ENCODE results near the gene THSD8.
"Not testable (repeated sequence)": the region's sequence is repeated elsewhere in the genome, so short reads cannot be mapped to it uniquely, and the experiment has no call there.

The THSD8 gene

GRCh38 chr19:12833418-12833737 lies 31.5 kb downstream of the THSD8 start:
- DNase-seq = no peak

DNA sequence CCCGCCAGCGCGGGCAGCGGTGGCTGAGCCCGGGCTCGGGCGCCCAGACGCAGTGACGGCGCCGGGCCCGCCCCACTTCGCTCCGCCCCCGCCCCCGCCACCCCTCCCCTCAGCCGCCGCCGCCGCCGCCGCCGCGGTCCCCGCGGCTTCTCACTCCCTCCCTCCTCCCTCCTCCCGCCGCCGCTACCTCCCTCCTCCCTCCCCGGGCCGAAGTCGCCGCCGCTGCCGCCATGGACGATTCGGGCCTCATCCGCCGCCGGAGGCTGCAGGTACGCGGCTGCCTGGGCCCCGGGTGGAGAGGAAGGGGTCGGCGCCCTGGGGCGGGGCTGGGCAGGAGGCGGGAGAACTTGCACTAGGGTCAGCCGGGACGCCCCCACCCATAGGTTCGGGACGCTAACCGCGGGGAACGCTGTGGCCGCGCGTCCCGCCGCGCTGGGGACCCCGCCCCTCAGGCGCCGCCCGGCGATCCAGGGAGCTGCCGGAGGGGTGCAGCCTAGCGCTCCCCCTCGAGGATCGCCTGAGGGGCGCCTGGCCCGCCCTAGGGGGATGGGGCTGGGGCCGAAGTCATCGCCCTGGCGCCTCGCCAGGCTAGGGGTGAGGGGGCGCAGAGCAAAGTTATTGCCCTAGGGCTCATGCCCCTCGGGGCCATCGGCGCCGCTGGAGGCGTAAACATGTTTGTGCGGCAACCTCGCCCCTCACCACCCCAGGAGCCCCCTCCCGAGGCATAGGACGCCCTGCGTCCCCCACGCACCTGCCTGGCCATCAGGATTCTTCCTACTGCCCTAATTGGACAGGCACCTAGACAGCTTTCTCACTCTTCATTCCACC lies 32.1 kb downstream of the THSD8 start:
- peak; percentile 61 for DNase-seq

- DNase-seq = no peak
Observed at GRCh38 chr19:12834566-12834943, 32.7 kb downstream of the THSD8 start, which contains the start of gene RTBDN. Gene RTBDN, minus strand, starts transcription at chr19:12834579. Its CDS starts 4,600 bp downstream, at chr19:12829979.

DNA sequence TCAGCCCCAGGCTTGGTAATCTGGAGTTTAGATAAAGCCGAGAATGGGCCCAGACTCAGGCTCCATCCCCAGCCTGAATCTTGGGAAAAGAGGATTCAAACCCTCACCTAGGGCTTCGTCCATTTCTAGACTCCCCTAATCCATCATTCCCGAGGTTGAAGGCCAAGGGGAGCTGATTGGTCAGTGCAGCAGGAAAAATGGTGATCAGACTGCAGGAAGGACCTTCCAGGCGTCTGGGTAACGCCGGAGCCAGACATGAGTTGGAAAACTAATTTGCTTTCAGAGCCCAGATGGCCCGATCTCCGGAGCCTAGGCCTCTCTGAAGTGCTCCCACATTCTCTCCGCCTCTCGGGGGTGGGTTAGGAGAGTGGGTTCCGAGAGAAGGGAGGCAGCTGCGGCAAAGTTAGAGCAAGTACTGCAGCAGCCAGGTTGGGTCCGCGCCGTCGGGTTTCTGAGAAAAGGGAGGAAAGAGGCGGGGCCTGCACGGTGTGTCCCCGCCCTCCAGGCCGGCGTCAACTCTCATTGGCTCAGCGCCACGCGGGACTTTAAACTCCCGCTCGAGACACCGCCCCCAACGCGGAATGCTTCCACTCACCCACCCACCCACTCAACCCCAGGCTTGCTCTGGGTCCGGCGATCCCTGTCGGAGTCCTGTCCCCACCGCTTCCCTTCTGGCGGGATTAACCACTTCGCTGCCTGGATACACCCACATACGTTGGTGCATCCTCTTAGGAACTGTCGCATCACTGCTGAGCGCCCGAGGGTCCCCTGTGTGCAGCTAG lies 33.3 kb downstream of the THSD8 start:
- DNase-seq = peak; percentile 67

GRCh38 chr19:12836529-12836863 lies 34.6 kb downstream of the THSD8 start:
- DNase-seq = no peak

GRCh38 chr19:12837225-12837624 lies 35.4 kb downstream of the THSD8 start:
- no peak for DNase-seq

DNA sequence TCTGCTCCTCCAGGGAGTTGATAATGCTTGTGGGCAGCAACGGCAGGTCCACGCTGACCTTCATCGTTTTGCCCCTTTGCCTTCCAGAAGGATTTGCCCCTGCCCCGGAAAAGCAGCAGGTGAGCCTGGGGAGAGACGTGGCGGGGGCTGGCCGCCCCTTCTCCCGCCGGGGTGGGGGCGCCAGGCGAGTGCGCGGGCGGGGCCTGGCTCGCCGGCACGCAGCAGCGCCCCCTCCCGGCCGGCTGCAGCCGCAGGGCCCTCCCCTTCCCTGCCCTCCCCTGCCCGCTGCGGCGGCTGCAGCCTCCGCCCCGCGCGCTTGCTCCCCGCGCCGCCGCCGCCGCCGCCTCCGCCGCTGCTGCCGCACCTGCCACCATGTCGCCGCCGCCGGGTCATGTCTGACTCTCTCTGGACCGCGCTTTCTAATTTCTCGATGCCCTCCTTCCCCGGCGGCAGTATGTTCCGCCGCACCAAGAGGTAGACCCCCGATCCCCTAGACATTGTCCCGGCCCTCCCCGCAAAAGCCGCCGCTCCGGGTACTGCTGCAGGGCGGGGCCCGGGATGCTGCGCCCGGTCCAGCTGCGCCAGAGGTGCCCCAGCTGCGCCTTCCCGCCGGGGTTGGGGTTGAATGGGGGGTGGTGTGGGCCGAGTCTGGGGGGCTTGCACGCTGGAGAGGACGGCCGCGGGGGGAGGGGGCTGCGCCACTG lies 36.5 kb downstream of the THSD8 start, which contains the start of gene MAST1:
Gene MAST1 (plus strand): TSS at position 334 of the 704 bp plus-strand sequence. CDS start 58 bp downstream, at position 392.
- DNase-seq = peak; percentile 86

GRCh38 chr19:12838886-12839756 lies 37.3 kb downstream of the THSD8 start:
- DNase-seq = peak; percentile 34

DNA sequence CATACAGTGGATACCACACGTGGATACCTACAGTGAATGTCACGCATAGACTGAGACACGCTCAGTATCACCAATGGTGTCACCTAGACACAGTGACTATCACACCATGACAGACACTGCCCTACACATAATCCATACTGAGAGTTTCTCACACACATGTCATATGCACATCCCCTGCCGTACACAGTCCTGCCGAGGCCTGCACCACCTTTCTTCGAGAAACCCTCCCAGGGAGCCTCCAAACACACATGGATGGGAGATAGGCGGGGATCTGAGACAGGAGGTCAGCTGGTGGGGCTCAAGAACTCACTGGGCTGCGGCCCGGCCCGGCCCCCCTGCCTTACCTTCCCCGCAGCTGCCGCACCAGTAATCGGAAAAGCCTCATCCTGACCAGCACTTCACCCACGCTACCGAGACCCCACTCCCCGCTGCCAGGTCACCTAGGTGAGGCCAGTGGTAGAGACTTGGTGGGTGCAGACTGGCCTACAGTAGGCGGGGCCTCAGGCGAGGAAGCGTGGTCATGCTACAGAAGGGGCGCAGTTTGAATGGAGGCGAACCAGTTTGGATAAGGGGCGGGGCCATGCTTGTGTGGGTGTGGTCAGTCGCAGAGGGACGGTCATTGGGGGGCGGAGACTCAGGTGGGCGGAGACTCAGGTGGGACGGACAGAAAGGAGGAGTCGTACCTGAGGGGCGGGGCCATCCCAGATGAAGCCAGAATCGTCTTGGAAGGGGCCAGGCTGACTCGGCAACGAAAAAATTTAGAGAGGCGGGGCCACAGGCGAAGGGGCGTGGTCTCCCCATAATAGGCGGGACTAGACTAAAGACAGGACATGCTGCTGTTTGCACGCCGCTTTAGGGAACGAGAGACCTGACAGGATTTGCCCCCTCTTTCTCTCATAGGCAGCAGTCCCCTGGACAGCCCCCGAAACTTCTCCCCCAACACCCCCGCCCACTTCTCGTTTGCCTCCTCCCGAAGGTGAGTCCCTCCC lies 38.5 kb downstream of the THSD8 start:
- DNase-seq = peak; percentile 30

DNA sequence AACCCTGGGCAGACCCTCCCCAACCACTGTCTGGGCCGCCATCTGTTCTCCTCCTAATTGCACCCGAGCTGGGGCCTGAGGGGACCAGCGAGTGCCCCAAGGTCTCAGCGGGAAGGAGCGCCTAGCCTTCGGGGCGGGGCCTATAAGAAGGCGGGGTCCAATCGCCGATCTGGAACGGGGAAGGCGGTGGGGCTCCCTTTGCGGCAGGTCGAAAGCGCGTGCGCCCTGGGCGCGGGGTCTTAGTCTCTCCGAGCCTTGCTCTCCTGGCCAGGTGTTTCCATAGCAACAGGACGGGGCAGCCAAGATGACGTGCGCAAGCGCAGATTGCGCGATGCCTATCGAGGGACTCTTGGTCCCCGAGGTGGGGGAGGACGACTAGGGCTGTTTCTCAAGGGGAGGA lies 39.2 kb downstream of the THSD8 start:
- peak; percentile 0 for DNase-seq

DNA sequence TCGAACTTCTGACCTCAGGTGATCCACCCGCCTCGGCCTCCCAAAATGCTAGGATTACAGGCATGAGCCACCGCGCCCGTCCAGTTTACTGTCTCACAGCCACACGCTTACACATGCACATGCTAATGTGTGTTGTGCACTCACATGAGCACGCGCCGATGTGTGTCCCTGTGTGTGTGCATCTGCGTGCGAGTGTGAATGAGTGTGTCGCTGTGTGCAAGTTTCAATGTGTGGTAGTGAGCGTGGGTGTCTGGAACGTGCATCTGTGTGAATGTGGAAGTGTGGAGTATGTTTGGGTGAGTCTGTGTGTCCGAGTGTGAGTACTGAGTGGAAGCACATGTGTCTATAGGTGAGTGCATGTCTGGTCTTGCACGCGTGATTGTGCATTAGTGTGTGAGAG lies 40.6 kb downstream of the THSD8 start:
- peak; percentile 1 for DNase-seq

DNA sequence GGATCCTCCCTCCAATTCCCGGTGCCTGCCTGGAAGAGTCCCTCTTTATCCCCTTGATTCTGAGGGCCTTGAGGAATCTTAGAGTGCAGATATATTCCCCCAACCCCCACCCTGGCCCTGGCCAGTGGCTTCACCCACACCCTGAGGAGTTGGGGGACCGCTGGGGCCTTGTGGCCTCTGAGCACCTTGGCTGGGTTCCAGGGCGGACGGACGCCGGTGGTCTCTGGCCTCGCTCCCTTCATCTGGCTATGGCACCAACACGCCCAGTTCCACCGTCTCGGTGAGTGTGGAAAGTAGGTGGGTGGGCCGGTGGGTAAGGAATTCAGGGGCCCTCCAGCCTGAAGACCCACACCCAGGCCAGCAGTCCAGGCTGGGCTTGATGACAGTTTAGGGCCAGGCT lies 41.5 kb downstream of the THSD8 start:
- DNase-seq = peak; percentile 0

DNA sequence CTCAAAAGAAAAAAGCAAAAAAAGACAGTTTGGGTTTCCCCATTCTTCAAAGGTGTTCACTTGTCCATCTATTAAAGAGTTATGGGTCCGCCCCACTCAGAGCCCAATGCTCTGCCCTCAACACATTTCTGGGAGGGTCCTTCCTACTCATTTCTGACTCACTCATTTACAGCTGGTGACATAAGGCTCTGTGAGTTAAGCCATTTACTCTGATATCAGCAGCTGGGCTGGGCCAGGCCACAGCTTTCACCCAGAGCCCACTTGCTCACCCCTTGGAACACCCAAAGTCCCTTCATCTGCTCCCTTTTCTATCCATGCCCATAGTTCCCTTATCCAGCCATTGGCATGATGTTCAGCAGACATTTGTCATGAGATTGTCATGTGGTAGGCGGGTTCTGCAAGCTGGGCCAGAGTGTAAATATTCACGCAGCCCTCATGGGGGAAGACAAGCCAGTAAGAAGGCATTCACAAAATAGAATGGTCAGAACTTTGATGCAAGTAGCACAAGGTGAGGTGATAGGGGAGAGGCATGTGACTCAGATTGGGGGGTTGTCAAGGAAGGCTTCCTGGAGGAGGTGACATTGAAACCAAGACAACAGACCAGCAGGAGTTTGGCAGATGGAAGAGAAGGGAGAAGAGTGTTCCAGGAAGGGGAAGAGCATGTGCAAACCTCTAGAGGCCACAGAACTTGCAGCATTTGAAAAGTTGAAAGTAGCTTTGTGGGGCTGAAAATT lies 42.3 kb downstream of the THSD8 start:
- DNase-seq = peak; percentile 1

GRCh38 chr19:12846613-12847012 lies 44.7 kb downstream of the THSD8 start:
- not testable (repeated sequence) for DNase-seq

GRCh38 chr19:12847159-12848139 lies 45.6 kb downstream of the THSD8 start:
- DNase-seq = peak; percentile 84

All from RPMI8226 (cell line).